Neuron (in vitro differentiated cells): ENCODE measurements around the gene UBASH3B.
A peak's percentile ranks its signal among the peaks of the same experiment; 100 is the strongest.

ENCODE experiments used
- H2AFZ ChIP-seq: one replicate; pipeline ENCODE4 v1.6.1; 2013; ENCODE audit warnings: low read depth, mild to moderate bottlenecking, inconsistent platforms, low read length, moderate library complexity
- H3K27me3 ChIP-seq: one replicate; pipeline ENCODE4 v1.6.1; 2013; ENCODE audit warnings: low read length; ENCODE audit not compliant: insufficient read depth
- H3K36me3 ChIP-seq: one replicate; pipeline ENCODE4 v1.6.1; 2013; ENCODE audit warnings: low read length; ENCODE audit not compliant: insufficient read depth
- H3K4me1 ChIP-seq: one replicate; pipeline ENCODE4 v1.6.1; 2013; ENCODE audit warnings: low read length; ENCODE audit not compliant: insufficient read depth
- H3K4me3 ChIP-seq: 2 replicates; pipeline ENCODE4 v1.5.1; 2013; ENCODE audit warnings: mild to moderate bottlenecking, low read length, moderate library complexity
- H3K9me3 ChIP-seq: one replicate; pipeline ENCODE4 v1.6.1; 2013; ENCODE audit warnings: low read length

The UBASH3B gene

DNA sequence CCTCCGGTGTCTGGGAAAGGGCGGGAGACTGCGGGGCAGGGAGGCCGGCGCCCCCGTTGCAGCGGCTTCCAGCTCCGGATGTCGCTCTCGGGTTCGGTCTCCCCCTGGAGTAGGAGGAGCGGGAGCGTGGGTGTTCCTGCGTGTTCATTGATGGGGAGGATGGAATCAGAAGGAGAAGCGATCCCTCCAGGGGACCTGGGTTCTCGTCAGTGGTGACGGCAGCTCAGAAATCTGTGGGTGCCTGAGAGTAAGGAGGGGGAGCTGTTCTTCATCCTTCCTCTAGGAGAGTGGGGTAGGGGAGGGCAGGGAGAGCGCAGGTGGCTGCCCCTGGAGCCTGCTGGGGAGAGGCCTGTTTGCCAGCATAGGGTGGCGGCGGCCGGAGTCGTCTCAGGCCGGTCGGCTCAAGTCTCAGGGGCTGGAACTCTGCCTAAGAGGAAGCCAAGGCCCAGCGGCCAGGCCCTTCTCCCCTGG is 1.1 kb downstream of the UBASH3B start:
- no peaks in the 10 kb centered on the region for H3K36me3 ChIP-seq
- H3K27me3 ChIP-seq = peaks cover 4% of the 10 kb centered on the region
- no peaks in the 10 kb centered on the region for H3K9me3 ChIP-seq
- peak overlapping the region; percentile 83 for H2AFZ ChIP-seq
- H3K4me3 ChIP-seq = peak overlapping the region; percentile 91
- peaks cover 10% of the 10 kb centered on the region for H3K4me1 ChIP-seq

DNA sequence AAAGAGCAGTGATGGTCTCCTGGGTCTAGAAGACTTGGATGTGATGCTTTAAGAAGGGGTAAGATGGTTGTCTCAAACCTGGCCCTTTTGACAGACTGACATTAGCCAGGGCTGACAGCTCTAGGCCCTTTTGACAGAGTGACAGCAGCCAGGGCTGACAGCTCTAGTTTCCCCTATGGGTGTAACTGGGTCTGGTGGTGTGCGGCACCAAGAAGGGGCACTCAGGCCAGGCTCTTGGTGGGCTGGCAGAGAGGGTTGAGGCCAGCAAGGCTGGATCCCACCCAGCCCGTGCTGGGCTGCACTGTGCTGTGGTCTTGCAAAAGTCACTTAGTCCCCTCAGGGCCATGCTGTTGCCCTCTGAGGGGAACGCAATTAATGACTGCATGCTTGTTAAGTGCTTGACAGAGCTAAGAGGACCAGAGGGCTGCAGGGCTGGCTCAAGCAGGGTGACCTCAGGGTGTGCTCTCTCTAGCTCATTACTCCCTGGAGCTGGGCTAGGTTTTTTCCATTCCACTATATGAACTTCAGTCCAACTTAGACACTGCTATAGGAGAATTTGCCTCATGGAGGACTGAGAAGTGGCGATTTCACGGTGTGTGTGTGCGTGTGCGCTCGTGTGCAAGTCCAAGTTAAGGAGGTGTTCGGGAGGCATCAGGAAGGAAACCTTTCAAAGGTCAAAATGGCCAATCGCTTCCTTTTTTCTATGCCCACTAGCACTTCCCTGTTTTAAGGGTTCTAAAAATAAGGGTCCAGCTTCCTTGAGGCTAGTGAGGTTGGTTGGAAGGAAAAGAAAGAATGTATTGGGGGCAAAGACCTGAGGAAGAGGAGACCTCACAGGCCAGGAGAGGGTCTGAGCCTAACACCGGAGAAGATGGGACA is 4.4 kb downstream of the UBASH3B start:
- Histone ChIP-seq H3K4me3 (no peak overlapping the region), H3K9me3 (no peaks in the 10 kb centered on the region), H2AFZ (no peak overlapping the region), H3K27me3 (no peaks in the 10 kb centered on the region), H3K36me3 (no peaks in the 10 kb centered on the region), H3K4me1 (peaks cover 9% of the 10 kb centered on the region)

GRCh38 chr11:122661182-122661945 is 5.8 kb downstream of the UBASH3B start:
- H3K36me3 ChIP-seq = no peaks in the 10 kb centered on the region

DNA sequence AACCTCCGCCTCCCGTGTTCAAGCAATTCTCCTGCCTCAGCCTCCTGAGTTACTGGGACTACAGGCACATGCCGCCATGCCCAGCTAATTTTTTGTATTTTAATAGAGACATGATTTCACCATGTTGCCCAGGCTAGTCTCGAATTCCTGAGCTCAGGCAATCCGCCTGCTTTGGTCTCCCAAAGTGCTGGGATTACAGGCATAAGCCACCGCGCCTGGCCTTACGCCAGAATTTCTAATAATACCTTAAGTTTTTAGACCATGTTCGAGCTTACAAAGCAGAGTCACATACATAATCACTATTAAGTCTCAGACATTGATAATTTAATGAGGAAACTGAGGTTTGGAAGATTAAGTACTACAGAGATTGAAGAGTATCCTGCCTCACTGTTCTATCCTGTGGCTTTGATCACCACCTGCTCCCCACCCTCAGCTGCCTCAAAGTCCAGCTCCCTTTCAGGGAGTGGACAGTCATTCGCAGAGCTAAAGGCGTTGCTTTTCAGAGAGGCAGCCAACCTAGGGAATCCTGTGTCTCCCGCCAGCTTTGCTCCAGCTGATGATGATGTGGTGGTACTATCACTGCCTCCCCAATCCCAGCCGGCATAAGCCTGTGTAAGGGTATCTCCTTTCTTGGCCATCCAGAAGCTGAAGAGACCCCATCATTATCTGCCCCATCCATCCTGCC is 7.7 kb downstream of the UBASH3B start:
- Histone ChIP-seq H3K27me3 (no peaks in the 10 kb centered on the region), H3K36me3 (no peaks in the 10 kb centered on the region), H2AFZ (no peak overlapping the region), H3K4me3 (no peak overlapping the region), H3K9me3 (peaks cover under 1% of the 10 kb centered on the region), H3K4me1 (peaks cover 5% of the 10 kb centered on the region)

More at GRCh38 chr11:122661182-122661945, 5.8 kb downstream of the UBASH3B start:
- H3K4me1 ChIP-seq = peaks cover 5% of the 10 kb centered on the region
- no peak overlapping the region for H2AFZ ChIP-seq
- H3K27me3 ChIP-seq = no peaks in the 10 kb centered on the region
- no peak overlapping the region for H3K4me3 ChIP-seq
- H3K9me3 ChIP-seq = no peaks in the 10 kb centered on the region

- Histone ChIP-seq H3K27me3 (no peaks in the 10 kb centered on the region), H3K9me3 (peaks cover 6% of the 10 kb centered on the region), H2AFZ (no peak overlapping the region), H3K4me3 (no peak overlapping the region), H3K4me1 (peaks cover 5% of the 10 kb centered on the region), H3K36me3 (no peaks in the 10 kb centered on the region)
These were observed 8.2 kb downstream of the UBASH3B start for GRCh38 chr11:122663764-122664163.

DNA sequence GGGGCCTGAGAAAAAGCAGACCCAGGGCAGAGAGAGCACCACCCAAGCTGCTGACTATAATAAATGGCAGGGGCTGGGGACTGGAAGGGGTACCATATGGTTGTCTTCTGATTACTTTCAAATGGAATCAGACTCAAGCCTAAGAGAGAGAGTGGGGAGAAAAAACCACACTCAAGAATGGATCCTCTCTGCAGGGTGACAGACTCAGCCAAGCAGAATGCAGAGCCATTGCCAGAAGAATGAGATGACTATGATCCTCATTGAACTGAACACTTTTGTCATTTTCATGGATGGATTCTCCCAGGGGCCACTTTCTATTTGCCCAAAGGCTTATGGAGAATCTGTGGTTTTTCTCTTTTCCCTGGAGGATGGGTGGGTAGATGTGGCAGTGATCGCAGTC is 8.7 kb downstream of the UBASH3B start:
- peaks cover 10% of the 10 kb centered on the region for H3K9me3 ChIP-seq
- no peaks in the 10 kb centered on the region for H3K36me3 ChIP-seq
- H2AFZ ChIP-seq = no peak overlapping the region
- no peak overlapping the region for H3K4me3 ChIP-seq
- H3K27me3 ChIP-seq = no peaks in the 10 kb centered on the region
- H3K4me1 ChIP-seq = peaks cover 5% of the 10 kb centered on the region

DNA sequence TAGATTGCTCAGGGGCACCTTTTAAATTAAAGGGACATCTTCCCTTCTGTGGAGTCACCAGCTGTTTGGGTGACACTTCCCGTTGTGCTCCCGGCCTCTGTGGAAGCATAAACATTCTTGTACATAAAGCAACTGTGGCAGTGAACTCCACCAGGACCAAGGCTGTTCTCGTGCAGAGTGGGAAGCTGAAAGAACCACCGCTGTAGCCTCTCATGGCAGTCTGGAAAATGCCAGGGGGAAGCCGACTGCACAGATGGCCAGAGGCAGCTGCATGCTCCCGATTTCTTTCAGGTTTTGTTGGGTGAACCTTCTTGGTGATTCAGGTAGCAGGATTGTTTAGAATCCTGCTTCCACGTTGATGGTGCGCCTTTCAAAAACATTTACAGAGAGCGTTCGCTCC is 10.3 kb downstream of the UBASH3B start:
- Histone ChIP-seq H3K36me3 (no peaks in the 10 kb centered on the region), H3K4me3 (no peak overlapping the region), H2AFZ (no peak overlapping the region), H3K27me3 (no peaks in the 10 kb centered on the region), H3K4me1 (peaks cover 4% of the 10 kb centered on the region), H3K9me3 (peaks cover 11% of the 10 kb centered on the region)

- H2AFZ ChIP-seq = no peak overlapping the region
- no peaks in the 10 kb centered on the region for H3K4me1 ChIP-seq
- no peaks in the 10 kb centered on the region for H3K36me3 ChIP-seq
- peaks cover 11% of the 10 kb centered on the region for H3K9me3 ChIP-seq
- H3K4me3 ChIP-seq = no peak overlapping the region
- no peaks in the 10 kb centered on the region for H3K27me3 ChIP-seq
These were observed 11.2 kb downstream of the UBASH3B start for GRCh38 chr11:122666743-122667142.

DNA sequence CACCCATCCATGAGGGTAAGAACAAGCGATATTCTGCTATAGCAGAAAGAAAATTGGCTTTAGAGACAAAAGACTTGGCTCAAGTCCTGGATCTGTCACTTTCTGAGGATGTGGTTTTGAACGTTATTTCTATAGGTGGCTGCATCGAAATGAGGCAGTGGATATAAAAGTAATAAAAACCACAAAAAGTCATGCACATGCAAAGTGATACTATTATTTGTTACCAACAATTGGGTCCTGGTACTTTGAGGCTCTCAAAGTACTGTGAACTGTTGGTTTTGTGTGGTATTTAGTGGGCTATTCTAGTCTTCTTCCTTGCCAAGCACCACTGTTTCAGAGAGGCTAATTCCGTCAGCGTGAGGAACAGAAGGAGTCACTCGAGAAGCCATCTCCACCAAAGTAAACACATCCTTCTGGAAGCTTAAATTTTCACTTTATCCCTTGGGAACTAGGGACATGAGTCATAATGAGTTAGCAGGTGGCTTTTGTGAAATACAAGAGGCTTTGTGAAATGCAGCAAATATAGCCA is 13.1 kb downstream of the UBASH3B start:
- Histone ChIP-seq H3K4me1 (no peaks in the 10 kb centered on the region), H3K4me3 (no peak overlapping the region), H3K36me3 (no peaks in the 10 kb centered on the region), H3K27me3 (no peaks in the 10 kb centered on the region), H2AFZ (no peak overlapping the region), H3K9me3 (peaks cover 11% of the 10 kb centered on the region)

- H3K27me3 ChIP-seq = no peaks in the 10 kb centered on the region
- H3K4me1 ChIP-seq = peaks cover under 1% of the 10 kb centered on the region
- peaks cover 11% of the 10 kb centered on the region for H3K9me3 ChIP-seq
- H3K36me3 ChIP-seq = no peaks in the 10 kb centered on the region
- no peak overlapping the region for H2AFZ ChIP-seq
- H3K4me3 ChIP-seq = no peak overlapping the region
These were observed 14.6 kb downstream of the UBASH3B start for GRCh38 chr11:122670131-122670530.

GRCh38 chr11:122671400-122671891 is 15.9 kb downstream of the UBASH3B start:
- Histone ChIP-seq H3K9me3 (peaks cover 11% of the 10 kb centered on the region), H3K27me3 (no peaks in the 10 kb centered on the region), H3K36me3 (no peaks in the 10 kb centered on the region), H3K4me1 (peaks cover 6% of the 10 kb centered on the region), H3K4me3 (no peak overlapping the region), H2AFZ (no peak overlapping the region)

DNA sequence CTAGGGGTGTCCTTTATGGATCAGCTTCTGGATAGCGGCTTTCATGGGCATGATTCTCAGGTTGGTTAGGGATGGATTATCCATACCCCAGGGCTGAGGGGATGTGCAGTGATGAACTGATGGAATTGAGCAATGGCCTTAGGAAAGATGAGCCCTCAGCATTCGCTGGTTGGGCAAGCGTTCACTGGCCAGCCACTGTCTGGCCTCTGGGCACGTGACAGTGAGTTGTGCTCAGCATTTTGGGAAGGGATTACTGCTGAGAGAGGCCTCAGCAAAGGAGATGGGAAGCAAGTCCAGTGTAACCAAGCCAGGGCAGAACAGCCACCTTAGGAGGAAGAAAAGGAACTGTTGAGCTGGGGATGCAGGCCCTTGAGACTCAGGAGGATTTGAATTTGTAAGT is 17.4 kb downstream of the UBASH3B start:
- Histone ChIP-seq H3K4me3 (no peak overlapping the region), H3K9me3 (peaks cover 11% of the 10 kb centered on the region), H3K27me3 (no peaks in the 10 kb centered on the region), H3K4me1 (peaks cover 8% of the 10 kb centered on the region), H2AFZ (no peak overlapping the region), H3K36me3 (no peaks in the 10 kb centered on the region)
